GM19099 (cell line): Measurements from ENCODE around the gene SLC26A6.

ENCODE experiments used
- POLR2A ChIP-seq: IDR thresholded peaks from 3 replicates; pipeline ENCODE4 v1.6.1; 2011; ENCODE audit warnings: low read depth; ENCODE audit not compliant: insufficient read length; ENCODE audit errors: extremely low read depth

Gene SLC26A6

GRCh38 chr3:48599077-48599501 is 36.2 kb downstream of the SLC26A6 start:
- TF ChIP-seq POLR2A, result no peak

GRCh38 chr3:48598323-48599076 is 36.8 kb downstream of the SLC26A6 start:
- TF ChIP-seq POLR2A, result no peak

- no peak for TF ChIP-seq POLR2A
Observed at GRCh38 chr3:48597408-48597800, 37.9 kb downstream of the SLC26A6 start.

GRCh38 chr3:48596676-48597407 is 38.4 kb downstream of the SLC26A6 start:
- TF ChIP-seq POLR2A, result no peak

GRCh38 chr3:48596157-48596556 is 39.1 kb downstream of the SLC26A6 start:
- TF ChIP-seq POLR2A, result no peak

- no peak for TF ChIP-seq POLR2A
Observed at GRCh38 chr3:48595526-48596121, 39.6 kb downstream of the SLC26A6 start.

- no peak for TF ChIP-seq POLR2A
Observed at GRCh38 chr3:48595075-48595525, 40.2 kb downstream of the SLC26A6 start, which contains the start of gene COL7A1. Gene COL7A1 (minus strand): TSS chr3:48595329. CDS start chr3:48595159, 170 bp downstream.

GRCh38 chr3:48594417-48595049 is 40.7 kb downstream of the SLC26A6 start:
- no peak for TF ChIP-seq POLR2A

- TF ChIP-seq POLR2A, result no peak
Observed at GRCh38 chr3:48593337-48593736, 41.9 kb downstream of the SLC26A6 start.

- TF ChIP-seq POLR2A, result no peak
Observed at GRCh38 chr3:48592519-48593087, 42.7 kb downstream of the SLC26A6 start.

- TF ChIP-seq POLR2A, result no peak
Observed at GRCh38 chr3:48591886-48592518, 43.3 kb downstream of the SLC26A6 start.

- no peak for TF ChIP-seq POLR2A
Observed at GRCh38 chr3:48591436-48591835, 43.8 kb downstream of the SLC26A6 start.

GRCh38 chr3:48588230-48588629 is 47.0 kb downstream of the SLC26A6 start:
- no peak for TF ChIP-seq POLR2A

GRCh38 chr3:48587686-48588085 is 47.6 kb downstream of the SLC26A6 start:
- TF ChIP-seq POLR2A, result no peak
